ENCODE results near the gene CDYL. TPM values are rescaled to one million over a fixed set of nuclear protein-coding genes. Genes with fewer than 3 reads are reported as not detected.

CDYL gene
- total RNA-seq, 1 experiment from 2014 or later = 50.3 TPM

DNA sequence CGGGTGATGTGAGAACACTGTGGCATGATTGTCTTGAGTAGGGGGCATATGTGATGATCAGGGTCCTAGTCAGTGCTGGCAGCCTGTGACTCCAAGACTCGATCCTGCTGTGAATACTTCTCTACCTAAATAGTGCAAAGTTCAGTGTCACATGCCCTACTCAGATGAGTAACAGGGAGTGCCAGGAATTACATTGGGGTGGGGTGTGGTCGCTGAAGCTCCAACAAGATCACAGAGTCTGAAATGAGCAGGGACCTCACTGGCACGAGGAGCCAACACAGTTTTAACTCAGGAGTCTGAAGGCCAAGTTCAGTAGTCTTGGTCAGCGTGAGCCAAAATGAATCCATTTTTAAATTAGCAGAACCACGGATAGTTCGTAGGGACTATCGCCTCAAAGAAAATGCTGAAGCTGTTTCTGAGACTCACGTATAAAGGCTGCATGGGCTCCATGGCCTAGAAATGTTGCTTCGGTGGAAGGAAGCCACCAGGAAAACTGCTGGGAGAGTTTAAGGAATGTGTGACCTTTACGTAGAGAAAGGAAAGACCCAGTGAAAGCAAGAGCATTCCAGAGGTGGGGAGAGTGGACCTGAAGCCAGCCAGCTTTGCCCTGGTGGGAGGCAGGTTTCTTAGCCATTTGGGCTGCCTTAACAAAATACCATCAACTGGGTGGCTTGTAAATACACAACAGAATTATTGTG is 155.5 kb downstream of the CDYL start:
- in situ Hi-C loops (cut with HindIII; ENCODE audit: low pct_unique_long_range_greater_than_20kb, low sequenced_read_pairs) = no loop called here
- no peak for DNase-seq (ENCODE audit: low read depth, low spot score)

DNA sequence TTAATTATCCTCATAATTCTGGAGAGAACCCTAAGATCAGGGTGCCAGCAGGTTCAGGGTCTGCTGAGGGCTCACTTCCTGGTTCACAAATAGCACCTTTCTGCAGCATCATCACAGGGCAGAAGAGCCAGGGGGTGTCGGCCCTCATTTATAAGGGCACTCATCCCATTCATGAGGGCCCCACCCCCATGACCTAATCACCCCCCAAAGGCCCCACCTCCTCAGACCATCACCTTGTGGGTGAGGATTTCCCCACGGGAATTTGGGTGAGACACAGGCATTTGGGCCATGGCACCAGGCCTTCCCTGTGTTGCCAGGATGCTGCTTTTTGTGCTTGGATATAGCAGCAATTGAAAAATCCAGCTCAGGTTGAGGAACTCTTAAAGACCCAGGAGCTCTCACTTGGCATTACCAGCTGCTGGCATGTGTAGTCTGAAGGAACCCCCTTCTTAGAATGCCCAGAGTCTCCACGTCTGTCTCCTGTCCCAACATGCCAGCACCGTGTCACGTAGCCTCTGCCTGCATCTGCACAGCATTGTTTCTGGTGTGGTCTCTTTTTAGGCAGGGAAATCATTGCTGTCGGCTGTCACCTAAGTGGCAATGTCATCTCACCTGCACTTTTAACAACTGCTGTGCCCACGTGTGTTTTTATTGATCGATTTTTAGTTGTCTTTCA is 156.2 kb downstream of the CDYL start:
- in situ Hi-C loops (cut with HindIII; ENCODE audit: low pct_unique_long_range_greater_than_20kb, low sequenced_read_pairs) = no loop called here
- DNase-seq (ENCODE audit: low read depth, low spot score) = no peak

DNA sequence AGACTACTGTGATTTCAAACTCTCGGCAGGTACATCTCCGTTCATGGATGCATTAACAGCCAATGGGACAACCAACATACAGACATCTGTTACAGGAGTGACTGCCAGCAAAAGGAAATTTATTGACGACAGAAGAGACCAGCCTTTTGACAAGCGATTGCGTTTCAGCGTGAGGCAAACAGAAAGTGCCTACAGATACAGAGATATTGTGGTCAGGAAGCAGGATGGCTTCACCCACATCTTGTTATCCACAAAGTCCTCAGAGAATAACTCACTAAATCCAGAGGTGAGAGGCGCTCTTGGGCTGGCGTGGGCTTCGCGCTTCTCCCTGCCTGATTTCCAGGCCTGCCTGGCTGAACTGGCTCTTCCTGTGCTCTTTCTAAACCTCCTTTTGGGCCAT is 159.3 kb downstream of the CDYL start:
- in situ Hi-C loops (cut with HindIII; ENCODE audit: low pct_unique_long_range_greater_than_20kb, low sequenced_read_pairs) = no loop called here
- no peak for DNase-seq (ENCODE audit: low read depth, low spot score)

DNA sequence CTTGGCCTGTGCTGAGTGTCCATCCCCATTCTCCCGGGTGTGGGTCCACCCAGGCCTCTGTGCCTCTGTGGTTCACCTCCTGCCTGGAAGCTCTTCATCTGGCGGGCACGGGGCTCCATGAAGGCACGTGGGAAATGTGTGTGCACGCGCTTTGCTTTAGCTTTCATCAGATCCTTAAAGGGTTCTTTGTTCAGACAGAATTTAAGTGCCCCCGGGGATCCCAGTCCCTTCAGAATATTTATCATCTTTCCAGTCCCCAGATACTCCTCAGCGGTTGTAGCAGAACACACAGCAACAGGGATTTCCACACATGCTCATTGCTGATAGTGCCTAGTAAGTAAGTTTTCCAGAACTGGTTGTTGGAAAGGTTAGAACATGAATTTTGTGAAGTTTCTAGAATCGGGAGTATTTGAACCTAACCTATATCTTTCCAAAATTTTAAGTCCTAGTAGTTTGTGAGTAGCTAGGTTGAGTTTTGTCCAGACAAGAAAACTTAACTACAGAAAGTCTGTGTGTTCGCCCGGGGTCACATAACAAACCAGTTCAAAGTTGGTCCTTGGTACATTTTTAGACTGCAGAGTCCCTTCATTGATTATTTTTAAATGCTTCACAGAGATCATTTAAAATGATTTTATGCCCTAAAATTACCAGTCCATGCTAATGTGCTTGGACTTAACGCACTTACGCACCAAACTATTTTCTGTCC is 159.9 kb downstream of the CDYL start:
- in situ Hi-C loops (cut with HindIII; ENCODE audit: low pct_unique_long_range_greater_than_20kb, low sequenced_read_pairs) = no loop called here
- peak; percentile 97 for DNase-seq (ENCODE audit: low read depth, low spot score)

DNA sequence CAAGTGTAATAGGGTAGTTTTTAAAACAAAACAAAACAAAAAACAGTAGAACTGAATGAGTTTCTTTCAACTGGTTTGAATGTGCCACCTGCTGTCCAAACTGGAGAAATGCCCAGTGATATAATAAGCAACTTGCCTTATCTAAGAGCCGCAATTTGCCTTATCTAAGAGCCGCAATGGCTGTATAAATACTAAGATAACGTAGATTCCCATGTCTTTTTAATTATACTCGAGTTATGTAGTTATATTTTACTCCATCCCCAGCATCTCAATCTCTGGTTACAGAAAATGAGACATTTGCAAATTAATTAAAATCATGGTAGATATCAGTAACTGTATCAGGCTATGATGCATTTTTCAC is 160.5 kb downstream of the CDYL start:
- DNase-seq (ENCODE audit: low read depth, low spot score) = peak; percentile 77
- in situ Hi-C loops (cut with HindIII; ENCODE audit: low pct_unique_long_range_greater_than_20kb, low sequenced_read_pairs) = no loop called here

DNA sequence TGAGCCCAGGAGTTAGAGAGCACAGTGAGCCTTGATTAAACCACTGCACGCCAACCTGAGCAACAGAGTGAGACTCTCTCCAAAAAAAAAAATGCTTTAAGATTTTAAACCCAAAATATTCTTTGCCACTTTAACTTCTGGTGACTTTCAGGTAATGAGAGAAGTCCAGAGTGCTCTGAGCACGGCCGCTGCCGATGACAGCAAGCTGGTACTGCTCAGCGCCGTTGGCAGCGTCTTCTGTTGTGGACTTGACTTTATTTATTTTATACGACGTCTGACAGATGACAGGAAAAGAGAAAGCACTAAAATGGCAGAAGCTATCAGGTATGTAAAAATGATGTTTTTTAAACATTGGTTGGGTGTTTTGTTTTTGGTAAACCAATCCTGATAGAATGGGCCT is 161.2 kb downstream of the CDYL start:
- in situ Hi-C loops (cut with HindIII; ENCODE audit: low pct_unique_long_range_greater_than_20kb, low sequenced_read_pairs) = no loop called here
- no peak for DNase-seq (ENCODE audit: low read depth, low spot score)

DNA sequence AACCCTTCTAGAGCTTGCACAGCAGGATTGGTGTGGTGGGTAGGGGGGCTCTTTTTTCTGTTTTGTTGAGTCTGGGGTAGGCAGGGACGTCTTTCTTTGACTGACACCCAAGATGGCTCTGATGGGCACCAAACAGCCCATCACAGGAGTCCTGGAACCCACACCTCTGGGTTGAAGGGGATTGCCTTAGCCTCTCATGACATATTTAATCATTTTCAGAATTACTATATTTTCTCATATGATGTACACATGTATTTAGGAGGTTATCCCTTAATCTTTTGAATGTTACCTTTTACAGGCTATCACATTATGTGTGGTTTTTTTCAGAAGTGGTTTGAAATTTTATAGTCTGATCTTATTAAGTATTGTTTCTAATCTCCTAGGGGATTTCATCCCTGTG is 163.0 kb downstream of the CDYL start:
- in situ Hi-C loops (cut with HindIII; ENCODE audit: low pct_unique_long_range_greater_than_20kb, low sequenced_read_pairs) = no loop called here
- DNase-seq (ENCODE audit: low read depth, low spot score) = no peak

DNA sequence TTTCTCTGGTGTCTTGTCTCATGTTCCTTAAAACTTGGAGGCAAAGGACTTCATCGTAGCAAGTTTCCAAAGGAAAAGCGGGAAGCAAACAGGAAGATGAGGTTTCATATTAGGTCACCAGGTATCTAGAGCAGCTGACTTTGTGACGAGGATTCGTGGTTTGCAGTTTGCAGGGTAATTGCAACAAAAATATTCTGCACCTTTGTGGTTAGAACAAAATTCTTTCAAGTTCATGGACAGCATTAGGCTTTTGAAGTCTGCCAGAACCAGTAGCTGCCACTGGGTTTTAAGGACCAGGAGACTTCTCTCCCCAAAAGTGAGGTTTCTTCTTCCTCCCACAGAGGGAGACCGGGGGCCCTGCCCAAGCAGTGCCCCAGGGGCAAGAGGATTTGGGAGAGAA is 164.2 kb downstream of the CDYL start:
- in situ Hi-C loops (cut with HindIII; ENCODE audit: low pct_unique_long_range_greater_than_20kb, low sequenced_read_pairs) = no loop called here
- DNase-seq (ENCODE audit: low read depth, low spot score) = no peak

DNA sequence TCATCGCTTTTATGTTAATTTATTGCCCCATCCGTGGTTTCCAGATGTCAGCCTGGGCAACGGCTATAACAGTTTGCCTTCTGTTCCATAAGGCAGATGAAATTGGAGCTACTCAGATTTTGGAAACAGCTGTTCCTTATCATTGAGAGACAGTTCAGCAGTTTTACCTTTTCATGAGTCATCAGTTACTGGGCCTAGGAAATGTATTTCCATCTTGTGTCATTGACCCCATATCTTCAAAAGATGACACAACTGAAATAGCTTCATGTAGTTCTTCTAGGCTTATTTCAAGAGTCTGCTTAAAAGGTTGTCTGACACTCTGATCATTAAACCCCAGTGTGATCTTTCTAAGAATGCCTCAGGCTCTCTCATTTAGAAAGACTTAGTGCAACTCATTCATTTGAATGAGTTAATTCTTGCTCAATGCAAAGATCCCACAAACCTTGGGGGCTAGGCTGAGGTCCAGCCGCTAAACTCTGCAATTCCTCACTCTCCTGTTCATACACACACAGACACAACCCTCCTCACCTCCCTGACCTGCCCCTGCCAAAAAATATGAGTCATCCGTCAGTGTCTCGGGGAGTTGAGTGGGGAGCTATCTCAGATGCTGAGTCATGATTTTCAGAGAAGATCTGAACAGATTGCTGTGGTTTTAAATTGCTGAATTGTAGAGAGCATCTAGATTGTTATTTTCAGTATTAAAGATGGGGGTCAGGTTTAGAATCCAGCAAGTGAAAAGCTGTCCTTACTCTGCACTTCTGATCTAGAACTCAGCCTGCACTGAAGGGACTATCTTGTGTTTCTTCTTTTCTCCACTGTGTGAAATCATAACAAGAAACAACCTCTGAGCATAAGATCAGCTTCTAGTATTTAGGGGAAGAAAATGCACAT is 165.8 kb downstream of the CDYL start:
- DNase-seq (ENCODE audit: low read depth, low spot score) = peak; percentile 38
- in situ Hi-C loops (cut with HindIII; ENCODE audit: low pct_unique_long_range_greater_than_20kb, low sequenced_read_pairs) = no loop called here

DNA sequence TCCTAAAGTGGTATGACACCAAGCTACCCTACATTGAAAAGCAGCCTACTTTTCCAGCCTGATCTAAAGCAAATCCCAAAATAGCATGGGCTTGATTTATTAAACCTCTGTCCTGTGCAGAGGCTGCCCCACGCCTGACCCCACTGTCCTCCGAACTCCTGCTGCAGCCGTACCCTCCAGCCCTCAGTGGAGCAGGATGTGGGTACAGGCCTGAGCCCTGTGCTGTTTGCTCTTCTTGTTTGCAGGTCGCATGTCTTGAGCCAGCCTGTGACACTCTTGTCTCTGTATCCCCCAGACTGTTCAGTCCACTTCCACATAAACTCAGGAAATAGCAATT is 166.4 kb downstream of the CDYL start:
- in situ Hi-C loops (cut with HindIII; ENCODE audit: low pct_unique_long_range_greater_than_20kb, low sequenced_read_pairs) = no loop called here
- DNase-seq (ENCODE audit: low read depth, low spot score) = no peak

DNA sequence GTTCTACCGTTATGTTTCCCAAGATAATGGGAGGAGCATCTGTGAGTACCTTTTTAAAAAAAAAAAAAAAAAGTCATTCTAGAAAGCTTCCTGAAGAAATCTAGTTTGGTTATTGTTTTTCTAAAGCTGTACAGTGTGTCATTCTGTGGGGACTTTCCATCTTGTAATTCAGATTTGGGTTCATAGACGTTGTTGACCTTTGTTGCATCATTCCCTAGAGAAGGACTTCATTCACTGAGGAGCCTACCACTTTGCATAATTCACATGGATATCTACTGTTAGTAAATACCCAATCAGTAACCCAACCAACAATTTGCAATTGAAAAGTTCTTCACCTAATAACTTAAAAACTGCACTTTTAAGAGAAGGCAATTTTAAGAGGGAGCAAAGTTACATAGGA is 167.5 kb downstream of the CDYL start:
- in situ Hi-C loops (cut with HindIII; ENCODE audit: low pct_unique_long_range_greater_than_20kb, low sequenced_read_pairs) = no loop called here

DNA sequence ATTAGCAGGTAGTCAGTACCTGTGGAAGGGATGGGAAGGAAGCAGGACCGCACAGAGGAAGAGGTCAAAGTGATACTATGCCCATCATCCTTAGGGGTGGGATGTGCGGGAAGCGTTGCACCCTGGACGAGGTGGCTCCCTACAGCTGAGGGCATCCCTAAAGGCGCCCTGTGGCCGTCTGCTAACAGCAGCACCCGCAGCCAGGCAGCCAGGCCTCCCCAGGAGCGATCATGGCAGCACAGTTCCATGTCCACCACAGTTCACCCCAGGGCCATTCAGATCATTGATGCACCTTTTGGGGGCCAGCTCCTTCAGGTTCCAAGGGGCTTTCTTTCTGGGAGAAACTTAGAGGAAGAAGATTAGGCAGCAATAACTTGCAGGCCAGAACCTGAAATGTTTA is 168.1 kb downstream of the CDYL start:
- in situ Hi-C loops (cut with HindIII; ENCODE audit: low pct_unique_long_range_greater_than_20kb, low sequenced_read_pairs) = no loop called here
- DNase-seq (ENCODE audit: low read depth, low spot score) = no peak

More for the DNA sequence above, 167.5 kb downstream of the CDYL start:
- DNase-seq (ENCODE audit: low read depth, low spot score) = no peak

DNA sequence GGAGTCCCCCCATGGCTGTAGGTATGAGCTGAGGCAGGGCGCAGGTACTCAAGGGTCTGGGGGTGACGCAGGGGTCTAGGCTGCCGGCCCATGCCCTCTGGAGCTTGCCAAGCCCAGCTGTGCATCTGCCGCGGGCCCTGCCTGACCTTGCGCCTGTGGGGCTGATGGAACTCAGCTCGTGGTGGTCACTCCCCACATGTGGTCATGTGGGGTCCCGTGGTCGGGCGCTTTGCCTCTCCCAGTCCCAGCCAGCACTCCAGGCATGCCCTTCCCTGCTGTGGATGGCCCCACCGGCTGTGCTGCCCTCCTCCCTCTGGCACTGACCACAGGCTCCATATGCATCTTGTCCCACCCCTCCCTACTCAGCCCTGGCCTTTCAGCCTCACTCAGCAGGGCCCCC is 170.3 kb downstream of the CDYL start:
- no peak for DNase-seq (ENCODE audit: low read depth, low spot score)
- in situ Hi-C loops (cut with HindIII; ENCODE audit: low pct_unique_long_range_greater_than_20kb, low sequenced_read_pairs) = no loop called here

DNA sequence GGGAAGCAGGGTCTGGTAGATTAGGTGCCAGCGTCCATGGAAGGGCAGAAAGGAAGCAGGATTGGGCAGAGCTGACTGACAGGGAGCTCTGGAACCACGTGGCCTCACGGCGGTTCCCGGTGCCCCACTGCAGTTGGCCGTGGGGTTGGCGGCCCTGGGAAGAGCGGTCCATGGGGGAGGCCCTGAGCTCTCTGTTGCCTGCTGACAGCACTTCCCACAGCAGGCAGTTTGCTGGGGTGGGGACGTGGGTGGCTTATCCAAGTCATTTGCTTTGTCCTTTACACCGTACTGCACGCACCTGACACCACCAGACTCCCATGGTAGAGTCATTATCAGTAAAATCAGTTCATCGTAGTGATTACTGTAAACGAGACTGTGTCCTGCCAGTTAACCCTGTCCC is 171.5 kb downstream of the CDYL start:
- no peak for DNase-seq (ENCODE audit: low read depth, low spot score)
- in situ Hi-C loops (cut with HindIII; ENCODE audit: low pct_unique_long_range_greater_than_20kb, low sequenced_read_pairs) = no loop called here

DNA sequence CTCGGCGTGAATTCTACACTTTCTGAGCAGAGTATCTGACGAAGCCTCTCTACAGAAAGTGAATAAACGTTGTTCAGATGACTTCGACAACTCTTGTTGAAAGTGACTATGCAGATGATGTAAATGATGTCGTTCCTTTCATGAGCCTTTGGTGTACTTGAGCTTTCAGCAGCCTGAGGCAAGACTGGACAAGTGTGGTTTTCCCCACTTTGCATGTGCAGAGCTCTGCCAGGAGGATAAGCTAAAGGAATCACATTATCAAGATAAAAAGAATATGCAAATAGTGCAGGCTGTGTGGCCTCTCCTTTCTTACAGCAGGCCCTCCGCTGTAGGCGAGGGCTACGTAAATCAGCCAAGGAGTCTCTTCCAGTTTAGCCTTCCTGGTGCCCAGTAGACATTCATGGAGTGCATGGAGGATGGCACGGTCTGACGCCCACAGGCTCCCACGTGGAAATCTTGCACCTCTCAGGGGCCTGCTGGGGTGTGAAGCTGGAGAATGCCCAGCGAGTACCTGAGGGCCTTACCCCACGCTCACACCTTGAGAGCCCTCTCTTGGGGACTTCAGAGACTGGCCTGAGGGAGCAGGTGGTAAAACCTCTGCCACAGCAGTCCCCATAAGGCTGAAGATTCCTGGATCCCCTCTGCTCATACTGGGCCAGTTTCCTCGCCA is 172.7 kb downstream of the CDYL start:
- DNase-seq (ENCODE audit: low read depth, low spot score) = no peak
- in situ Hi-C loops (cut with HindIII; ENCODE audit: low pct_unique_long_range_greater_than_20kb, low sequenced_read_pairs) = no loop called here

DNA sequence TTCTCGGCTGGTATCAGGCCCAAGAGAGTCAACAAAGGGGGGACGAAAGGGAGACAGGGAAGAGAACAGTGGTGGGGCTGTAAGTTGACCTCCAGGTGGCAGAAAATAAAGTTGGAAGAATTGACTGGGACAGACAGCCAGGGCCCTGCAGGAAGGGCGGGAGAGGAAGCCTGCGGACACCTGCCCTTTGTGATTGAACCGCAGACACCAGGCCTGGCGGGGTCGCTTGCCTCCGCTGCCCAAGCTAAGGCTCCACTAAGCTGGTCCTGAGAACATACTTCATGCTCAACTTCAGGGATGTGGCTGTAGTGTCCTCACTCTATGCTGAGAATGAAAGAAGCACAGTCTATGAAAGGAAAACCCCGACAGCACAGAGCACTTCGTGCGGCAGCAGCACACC is 173.9 kb downstream of the CDYL start:
- DNase-seq (ENCODE audit: low read depth, low spot score) = no peak
- in situ Hi-C loops (cut with HindIII; ENCODE audit: low pct_unique_long_range_greater_than_20kb, low sequenced_read_pairs) = no loop called here

DNA sequence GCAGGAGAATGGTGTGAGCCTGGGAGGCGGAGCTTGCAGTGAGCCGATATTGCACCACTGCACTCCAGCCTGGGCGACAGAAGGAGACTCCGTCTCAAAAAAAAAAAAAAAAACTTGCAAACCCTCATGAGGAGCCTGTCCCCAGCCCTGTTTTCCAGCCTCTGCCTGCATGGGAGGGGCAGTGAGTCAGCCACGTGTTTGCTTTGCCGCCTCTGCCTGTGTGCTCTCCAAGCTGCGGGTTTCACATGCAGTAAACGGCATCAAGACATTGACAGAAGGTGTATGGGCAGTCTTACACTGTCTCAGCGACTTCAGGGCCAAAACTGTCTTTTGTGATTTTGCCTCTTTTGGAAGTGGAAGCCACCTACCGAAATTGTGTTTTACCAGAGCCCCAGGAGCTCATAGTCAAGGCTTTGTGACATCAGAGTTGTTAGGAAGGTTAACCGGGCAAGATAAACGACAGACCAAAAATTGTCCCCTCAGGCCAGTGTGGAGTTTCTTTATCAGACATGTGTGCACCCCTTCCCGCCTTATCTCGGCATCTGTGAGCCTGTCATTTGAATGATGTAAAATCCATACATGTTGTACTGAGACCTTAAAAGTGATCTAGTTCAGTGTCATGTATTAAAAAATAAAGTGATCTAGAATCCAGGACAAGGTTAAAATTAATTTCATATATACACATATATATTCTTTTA is 174.8 kb downstream of the CDYL start:
- no peak for DNase-seq (ENCODE audit: low read depth, low spot score)
- in situ Hi-C loops (cut with HindIII; ENCODE audit: low pct_unique_long_range_greater_than_20kb, low sequenced_read_pairs) = no loop called here

Data from SK-MEL-5 (cell line).